ENCODE measurements around the gene RHOG.

- TF ChIP-seq POLR2A (IDR thresholded peaks at IDR 0.05; ENCODE audit: extremely low read depth, insufficient read length) (no peak), CTCF (IDR thresholded peaks at IDR 0.05; ENCODE audit: low read depth, low read length) (no peak), MYC (IDR thresholded peaks at IDR 0.05; ENCODE audit: low read depth, low read length) (no peak)
Observed at GRCh38 chr11:3885855-3886254, 45.1 kb upstream of the RHOG start.
